Aorta (tissue), 5 donors: ENCODE measurements around the gene MORC1. TPM values are rescaled to one million over a fixed set of nuclear protein-coding genes. Genes with fewer than 3 reads are reported as not detected.

Experiments
- ATAC-seq: fragments of 200-7000 bp; cut with Tn5 transposase; one replicate; pipeline ENCODE4 v1.9.1; 2022; ENCODE audit warnings: moderate library complexity; ENCODE audit not compliant: low FRiP score
- DNase-seq, 2 donors: peaks; one replicate each; pipeline ENCODE4 v3.0.0-alpha.2; 2020
- H3K27ac ChIP-seq, 2 donors: one replicate each; pipeline ENCODE4 v1.5.1; 2013; ENCODE audit warnings: low read length in 2 of 2, mild to moderate bottlenecking in 2 of 2, moderate library complexity in 2 of 2, control low read depth in 1 of 2, inconsistent platforms in 1 of 2, low read depth in 1 of 2
- H3K27me3 ChIP-seq, 2 donors: one replicate each; pipeline ENCODE4 v1.6.1; 2013; ENCODE audit warnings: control low read depth in 1 of 2, low read length in 1 of 2, mild to moderate bottlenecking in 1 of 2, moderate library complexity in 1 of 2; ENCODE audit not compliant: insufficient read depth in 2 of 2, control insufficient read depth in 1 of 2
- H3K36me3 ChIP-seq, 2 donors: one replicate each; pipeline ENCODE4 v1.6.1; 2013; ENCODE audit warnings: control low read depth in 1 of 2, low read length in 1 of 2, mild to moderate bottlenecking in 1 of 2; ENCODE audit not compliant: insufficient read depth in 2 of 2, control insufficient read depth in 1 of 2
- H3K4me1 ChIP-seq, 2 donors: one replicate each; pipeline ENCODE4 v1.6.1; 2013; ENCODE audit warnings: low read length in 2 of 2, control low read depth in 1 of 2, mild to moderate bottlenecking in 1 of 2, moderate library complexity in 1 of 2; ENCODE audit not compliant: insufficient read depth in 2 of 2, control insufficient read depth in 1 of 2
- H3K4me3 ChIP-seq, 2 donors: one replicate each; pipeline ENCODE4 v1.5.1; 2013; ENCODE audit warnings: low read length in 2 of 2, control low read depth in 1 of 2, mild to moderate bottlenecking in 1 of 2
- H3K9me3 ChIP-seq: one replicate; pipeline ENCODE4 v1.6.1; 2013; ENCODE audit warnings: mild to moderate bottlenecking, low read length; ENCODE audit not compliant: control insufficient read depth
- WGBS, 2 donors: extraction: QIAGEN DNeasy Blood & Tissue Kit; methylation state at CpG; one replicate each; pipeline ENCODE4 v1.1.7; 2013; 5-methylcytosine and 5-hydroxymethylcytosine counted together
- intact Hi-C, 2 donors: fragments of 100-400 bp; cut with DNase I; formaldehyde crosslinking; loops; one replicate each; pipeline versions ENCODE4 v1.14.2 to v1.15.0; 2022
- polyA plus RNA-seq, 2 donors: library from polyadenylated mRNA; stranded (reverse); fragments of 200-250 nt; gene quantifications; one replicate each; pipeline ENCODE4 v1.2.3, GENCODE V29; 2013
- total RNA-seq, 2 donors: library from RNA; stranded (reverse); fragmentation: NEBNext Ultra II Directional; extraction: Animal tissue kit (Norgen Biotek cat#: 25700); gene quantifications; one replicate each; pipeline ENCODE4 v1.2.1, GENCODE V29; 2021
- donor health status: healthy with polysubstance abuse.
- donor health status: Bipolar disorder and iron deficiency.
- donor health status: DM: no; HTN: no; CAD: no.
- donor health status: DM: no; HTN: no; CAD: no.
- donor health status: DM: yes; HTN: yes; CAD: no.

MORC1 gene
- total and polyA plus RNA-seq, 4 donors, result not detected

DNA sequence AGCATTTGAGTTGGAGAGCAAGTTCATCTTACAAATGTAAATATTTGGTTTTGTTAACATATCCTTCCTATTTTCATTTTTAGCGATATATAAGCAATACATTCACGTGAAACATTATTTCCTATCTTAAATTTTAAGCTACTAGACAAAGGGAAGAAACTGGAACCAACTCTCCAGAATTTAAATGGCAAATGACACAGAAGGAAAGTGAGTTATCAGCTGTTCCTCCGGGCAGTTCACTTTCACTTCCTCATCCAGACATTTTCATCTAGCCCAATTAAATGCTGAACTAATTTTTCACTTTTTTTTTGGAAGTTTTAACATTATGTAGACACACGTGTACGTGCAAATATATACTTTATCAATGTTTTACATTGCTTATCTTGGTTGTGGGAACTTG lies 58.7 kb downstream of the MORC1 start:
- H3K4me3 ChIP-seq, result no peak overlapping the region
- H3K4me1 ChIP-seq, result no peaks in the 10 kb centered on the region
- H3K27me3 ChIP-seq, result no peaks in the 10 kb centered on the region
- intact Hi-C loops, result no loop called here
- H3K27ac ChIP-seq, result no peak overlapping the region
- ATAC-seq, result no peak
- no peaks in the 10 kb centered on the region for H3K36me3 ChIP-seq
- DNase-seq, result no peak
- no peaks in the 10 kb centered on the region for H3K9me3 ChIP-seq
- 12 to 24% methylated on average over 5 of the region's 5 CpGs for WGBS, 2 donors

DNA sequence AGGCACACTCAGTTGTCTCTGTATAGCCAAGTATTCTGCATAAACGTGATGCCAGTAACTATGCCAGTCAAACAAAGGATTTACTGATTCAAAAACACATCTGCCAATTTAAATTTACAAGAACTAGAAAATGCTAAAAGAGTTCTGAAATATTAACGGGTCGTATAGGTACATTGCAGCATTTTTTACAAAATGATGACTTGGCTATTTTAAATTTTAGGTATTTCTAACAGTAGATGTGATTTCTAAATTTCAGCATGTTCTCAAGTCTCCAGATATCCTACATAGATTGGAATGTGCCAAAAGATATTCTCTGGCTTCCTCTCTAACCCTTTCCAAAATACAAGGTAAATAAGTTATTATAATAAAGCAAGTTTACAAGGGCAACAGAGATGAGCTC lies 60.3 kb downstream of the MORC1 start:
- H3K27ac ChIP-seq, result no peak overlapping the region
- no peaks in the 10 kb centered on the region for H3K27me3 ChIP-seq
- no peak overlapping the region for H3K4me3 ChIP-seq
- no peaks in the 10 kb centered on the region for H3K36me3 ChIP-seq
- WGBS, 2 donors, result 76 to 78% methylated on average over 3 of the region's 3 CpGs
- intact Hi-C loops, result no loop called here
- ATAC-seq (no peak), DNase-seq (no peak)
- H3K4me1 ChIP-seq, result no peaks in the 10 kb centered on the region
- no peaks in the 10 kb centered on the region for H3K9me3 ChIP-seq

DNA sequence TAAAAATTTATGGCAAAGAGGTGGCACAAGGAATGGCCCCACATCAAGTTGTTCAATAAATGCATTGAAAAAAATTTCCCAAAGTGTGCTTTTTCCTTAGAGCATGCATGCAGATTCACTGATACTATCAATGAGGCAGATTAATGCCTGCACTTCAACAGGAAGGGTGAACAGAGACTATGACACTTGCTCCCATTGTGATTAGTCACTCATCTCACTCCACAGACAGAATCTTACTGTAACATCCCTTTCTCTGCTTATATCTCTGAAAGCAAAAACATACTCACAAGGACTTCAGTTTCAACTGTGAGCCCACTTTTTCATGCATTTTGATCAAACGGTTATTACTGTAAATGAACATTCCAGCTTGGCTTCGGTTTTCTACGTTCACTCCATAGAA lies 60.9 kb downstream of the MORC1 start:
- H3K27me3 ChIP-seq, result no peaks in the 10 kb centered on the region
- H3K27ac ChIP-seq, result no peak overlapping the region
- DNase-seq (no peak), ATAC-seq (no peak)
- no peaks in the 10 kb centered on the region for H3K36me3 ChIP-seq
- 90% methylated on average over 3 of the region's 3 CpGs for WGBS, 2 donors
- H3K4me3 ChIP-seq, result no peak overlapping the region
- H3K9me3 ChIP-seq, result no peaks in the 10 kb centered on the region
- H3K4me1 ChIP-seq, result no peaks in the 10 kb centered on the region
- intact Hi-C loops, result no loop called here

DNA sequence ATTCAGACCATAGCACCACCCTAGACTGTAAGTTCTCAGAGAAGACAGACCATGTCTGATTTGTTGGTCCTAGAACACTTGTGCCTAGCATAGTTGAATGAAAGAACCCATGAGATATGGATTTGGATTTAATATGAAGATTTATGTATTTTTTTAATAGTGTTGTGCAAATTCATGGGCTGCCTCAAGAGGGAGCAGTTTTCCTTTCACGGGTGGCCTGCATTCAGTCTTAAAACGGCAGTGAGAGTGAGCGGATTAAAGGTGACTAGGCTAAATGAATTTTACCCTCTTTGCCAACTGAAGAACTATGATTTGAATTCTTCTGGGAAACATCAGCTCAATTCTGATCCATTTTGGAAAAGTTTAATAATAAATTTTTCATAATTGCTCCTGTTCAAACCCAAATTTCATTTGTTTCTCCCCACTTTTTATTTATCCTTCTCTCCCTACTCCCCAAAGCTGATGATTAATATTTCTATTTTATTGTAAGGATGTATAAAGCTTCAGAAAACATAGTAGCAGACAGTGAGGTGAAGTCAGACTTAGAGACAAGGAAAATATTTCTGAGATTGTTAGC lies 67.3 kb downstream of the MORC1 start:
- Histone ChIP-seq H3K27ac (no peak overlapping the region), H3K4me1 (no peaks in the 10 kb centered on the region), H3K27me3 (no peaks in the 10 kb centered on the region), H3K36me3 (no peaks in the 10 kb centered on the region), H3K9me3 (no peaks in the 10 kb centered on the region), H3K4me3 (no peak overlapping the region)
- DNase-seq, result no peak
- intact Hi-C loops, result no loop called here
- no peak for ATAC-seq
- WGBS, 2 donors, result 48 to 55% methylated on average over 3 of the region's 3 CpGs

DNA sequence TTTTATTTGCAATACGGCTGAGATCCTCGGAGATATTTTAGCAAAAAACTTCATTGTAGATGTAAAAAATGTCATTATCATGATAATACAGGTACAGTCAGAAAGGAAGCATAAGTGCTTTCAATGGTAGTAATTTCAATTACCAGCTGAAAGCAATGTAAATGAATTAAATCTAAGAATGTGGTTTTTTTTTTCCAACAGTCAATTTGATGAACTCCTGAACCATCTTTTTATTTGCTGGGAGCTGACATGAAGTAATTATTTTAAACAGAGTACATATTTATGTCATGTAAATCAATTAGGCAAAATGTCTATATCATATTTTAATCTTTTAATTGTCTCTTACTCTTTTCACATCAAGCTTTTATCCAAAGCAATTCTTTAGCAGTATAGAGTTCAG lies 70.6 kb downstream of the MORC1 start:
- no peak overlapping the region for H3K27ac ChIP-seq
- H3K9me3 ChIP-seq, result no peaks in the 10 kb centered on the region
- no peaks in the 10 kb centered on the region for H3K27me3 ChIP-seq
- intact Hi-C loops, result no loop called here
- H3K36me3 ChIP-seq, result no peaks in the 10 kb centered on the region
- no peak for ATAC-seq
- no peak for DNase-seq
- 73 to 76% methylated on average over 2 of the region's 2 CpGs for WGBS, 2 donors
- H3K4me3 ChIP-seq, result no peak overlapping the region
- no peaks in the 10 kb centered on the region for H3K4me1 ChIP-seq

DNA sequence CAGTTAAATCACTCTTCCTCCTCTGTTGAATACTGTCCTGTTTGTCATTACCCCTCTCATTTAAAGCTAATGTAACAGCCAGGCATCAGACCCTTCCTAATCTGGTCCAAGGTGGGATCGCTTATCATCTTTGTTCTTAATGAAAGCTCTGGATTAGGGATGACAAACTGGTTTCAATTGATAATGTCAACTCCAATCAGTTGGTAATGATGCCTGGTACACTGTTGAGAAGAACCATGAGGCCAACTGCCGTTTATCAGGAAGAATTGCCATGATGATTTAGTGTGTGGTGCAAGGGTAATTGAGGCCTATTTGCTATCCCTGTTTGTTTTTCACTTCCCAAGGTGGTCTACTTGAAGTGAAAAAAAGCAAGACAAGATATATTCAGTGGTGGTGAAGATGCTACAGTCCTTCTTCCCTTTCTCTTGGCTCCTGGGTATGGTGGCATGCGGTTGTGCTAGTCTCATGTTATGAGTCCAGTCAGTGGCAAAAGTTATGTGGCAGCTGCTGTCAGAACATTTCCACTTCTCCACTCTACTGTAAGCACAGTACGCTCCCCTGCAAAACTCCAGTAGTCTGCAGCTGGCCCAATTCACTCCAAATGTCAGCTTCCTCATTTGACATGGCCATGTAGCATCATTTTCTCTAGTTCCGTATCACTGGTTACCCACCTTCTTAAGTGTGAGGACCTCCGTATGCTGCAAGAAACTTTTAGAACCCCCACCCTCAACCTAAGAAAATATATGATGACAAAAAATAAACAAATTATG lies 72.5 kb downstream of the MORC1 start:
- no peak for ATAC-seq
- intact Hi-C loops, result no loop called here
- 89 to 91% methylated on average over 6 of the region's 6 CpGs for WGBS, 2 donors

DNA sequence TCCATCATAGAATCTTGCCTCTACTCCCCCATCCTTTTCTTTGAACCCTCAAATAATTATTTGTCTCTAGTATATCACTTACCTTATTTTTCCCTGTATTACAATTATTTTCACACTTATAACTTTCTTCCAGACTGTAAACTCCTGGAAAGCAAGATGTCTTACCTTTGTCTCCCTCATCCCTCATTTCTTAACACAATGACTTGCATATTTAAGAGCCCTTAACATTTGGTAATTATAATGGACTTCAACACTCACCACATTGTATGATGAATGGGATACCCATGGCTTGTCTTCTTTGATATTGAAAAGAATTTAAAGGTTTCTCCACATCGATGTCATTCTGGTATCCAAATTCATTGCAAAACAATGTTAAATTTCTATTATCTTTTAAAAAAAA lies 82.9 kb downstream of the MORC1 start:
- no peaks in the 10 kb centered on the region for H3K27me3 ChIP-seq
- no peaks in the 10 kb centered on the region for H3K36me3 ChIP-seq
- no peak overlapping the region for H3K4me3 ChIP-seq
- no peaks in the 10 kb centered on the region for H3K9me3 ChIP-seq
- intact Hi-C loops, result no loop called here
- ATAC-seq, result no peak
- no peak overlapping the region for H3K27ac ChIP-seq
- no peak for DNase-seq
- no peaks in the 10 kb centered on the region for H3K4me1 ChIP-seq
- 85 to 92% methylated on average over 1 of the region's 1 CpG for WGBS, 2 donors

More for the DNA sequence above, 72.5 kb downstream of the MORC1 start:
- no peak overlapping the region for H3K27ac ChIP-seq
- peak in 1 of 2 donors; percentile 37 for DNase-seq
- no peaks in the 10 kb centered on the region for H3K9me3 ChIP-seq
- H3K27me3 ChIP-seq, result no peaks in the 10 kb centered on the region
- H3K4me1 ChIP-seq, result no peaks in the 10 kb centered on the region
- no peaks in the 10 kb centered on the region for H3K36me3 ChIP-seq
- no peak overlapping the region for H3K4me3 ChIP-seq

DNA sequence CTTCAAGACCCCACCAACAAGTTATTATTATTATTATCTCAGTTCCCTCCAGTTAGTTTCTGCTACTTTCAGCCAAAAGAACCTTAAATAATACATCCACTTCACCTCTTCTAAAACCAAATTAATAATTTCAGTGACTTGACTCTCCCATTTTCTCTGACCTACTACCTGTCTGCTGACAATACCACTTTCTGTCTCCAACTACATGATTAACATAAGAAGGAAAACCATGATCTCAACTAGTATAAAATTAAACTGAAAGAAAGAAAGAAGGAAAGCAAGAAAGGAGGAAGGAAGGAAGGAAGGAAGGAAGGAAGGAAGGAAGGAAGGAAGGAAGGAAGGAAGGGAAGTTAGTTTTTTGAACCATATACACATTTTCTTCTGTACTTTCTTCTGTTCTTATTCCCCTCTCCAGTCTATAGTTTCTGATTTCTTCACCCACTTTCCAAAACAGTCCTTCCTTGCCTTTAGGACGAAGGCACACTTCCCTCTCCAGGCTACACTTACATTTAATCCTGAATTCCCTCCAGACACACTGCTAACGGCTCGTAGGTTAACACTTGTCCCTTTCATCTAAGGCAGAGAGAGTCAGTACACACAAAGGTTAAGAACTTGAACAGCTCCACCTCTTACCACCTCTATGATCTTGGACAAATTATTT lies 84.8 kb downstream of the MORC1 start:
- intact Hi-C loops, result no loop called here

DNA sequence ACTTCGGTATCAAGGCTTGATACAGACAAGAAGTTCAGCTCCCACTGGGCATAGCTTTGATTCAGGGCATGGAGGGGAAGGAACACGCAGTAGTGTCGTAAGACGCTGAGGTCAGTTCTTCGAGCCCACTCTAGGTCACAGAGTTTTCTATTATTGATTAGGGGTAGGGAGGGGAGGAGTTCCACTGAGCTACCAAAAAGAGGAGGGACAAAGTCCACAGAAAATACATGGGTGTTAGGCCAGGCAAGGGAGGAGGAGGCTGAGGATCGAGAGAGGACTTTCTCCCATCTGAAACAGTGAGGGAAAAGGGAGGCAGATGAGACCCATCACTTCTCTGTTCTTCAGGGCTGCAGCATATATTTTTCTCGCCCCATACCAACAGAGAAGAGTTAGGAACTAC lies 89.2 kb downstream of the MORC1 start:
- WGBS, 2 donors, result 92 to 93% methylated on average over 7 of the region's 7 CpGs
- Histone ChIP-seq H3K36me3 (no peaks in the 10 kb centered on the region), H3K4me1 (no peaks in the 10 kb centered on the region), H3K27me3 (no peaks in the 10 kb centered on the region), H3K4me3 (no peak overlapping the region), H3K27ac (no peak overlapping the region), H3K9me3 (no peaks in the 10 kb centered on the region)
- DNase-seq, result no peak
- ATAC-seq, result no peak
- intact Hi-C loops, result no loop called here

More for the DNA sequence above, 84.8 kb downstream of the MORC1 start:
- no peaks in the 10 kb centered on the region for H3K9me3 ChIP-seq
- H3K4me1 ChIP-seq, result no peaks in the 10 kb centered on the region
- WGBS, 2 donors, result 52 to 67% methylated on average over 3 of the region's 3 CpGs
- no peaks in the 10 kb centered on the region for H3K36me3 ChIP-seq
- no peak overlapping the region for H3K4me3 ChIP-seq
- H3K27ac ChIP-seq, result no peak overlapping the region
- no peaks in the 10 kb centered on the region for H3K27me3 ChIP-seq
- no peak for DNase-seq
- ATAC-seq, result no peak
